Measurements from ENCODE around the gene SND1. TPM values are rescaled to one million over a fixed set of nuclear protein-coding genes. Genes with fewer than 3 reads are reported as not detected.

The SND1 gene
- total and polyA plus RNA-seq, 10 donors = 61.7 to 173 (median 116) TPM

GRCh38 chr7:128082431-128082830 is 430.4 kb downstream of the SND1 start:
- Histone ChIP-seq H3K27me3 (replicated peaks in 1 of 7) (no peaks in the 10 kb centered on the region), H3K4me1 (peaks cover 0 to 29% (median 8%) of the 10 kb centered on the region in 6 donors), H3K36me3 (peaks cover 0 to 100% (median 46%) of the 10 kb centered on the region in 6 donors), H3K9me3 (no peaks in the 10 kb centered on the region), H3K27ac (peak overlapping the region in 3 of 8 donors; percentile 19 to 32 (median 31)), H3K4me3 (no peak overlapping the region)
- WGBS, 5 donors = 84 to 95% (median 84%) methylated on average over 8 of the region's 8 CpGs
- TF ChIP-seq CTCF (IDR thresholded peaks at IDR 0.05 in 8 of 11, conservative IDR thresholded peaks at IDR 0.05 in 3 of 11) = no peak
- no peak for TF ChIP-seq POLR2A (IDR thresholded peaks at IDR 0.05)
- no peak for TF ChIP-seq POLR2AphosphoS5 (IDR thresholded peaks at IDR 0.05)
- intact Hi-C loops (cut with DNase I; ENCODE audit: low total_unique reads) = no loop called here
- no peak for DNase-seq

- intact Hi-C loops (cut with DNase I; ENCODE audit: low total_unique reads) = no loop called here
- peak; percentile 20 to 50 (median 48) for TF ChIP-seq POLR2AphosphoS5 (IDR thresholded peaks at IDR 0.05)
- no peak for TF ChIP-seq CTCF (IDR thresholded peaks at IDR 0.05 in 8 of 11, conservative IDR thresholded peaks at IDR 0.05 in 3 of 11)
- TF ChIP-seq POLR2A (IDR thresholded peaks at IDR 0.05) = no peak
- peaks cover 0 to 100% (median 41%) of the 10 kb centered on the region in 6 donors for H3K36me3 ChIP-seq
- no peak overlapping the region for H3K4me3 ChIP-seq
- H3K27me3 ChIP-seq (replicated peaks in 1 of 7) = no peaks in the 10 kb centered on the region
- H3K4me1 ChIP-seq = peaks cover 0 to 36% (median 10%) of the 10 kb centered on the region in 6 donors
- H3K27ac ChIP-seq = peak overlapping the region in 6 of 8 donors; percentile 1 to 70 (median 47)
- WGBS, 5 donors = 63 to 82% (median 79%) methylated on average over 10 of the region's 10 CpGs
- H3K9me3 ChIP-seq = no peaks in the 10 kb centered on the region
- DNase-seq = no peak
These were observed 433.1 kb downstream of the SND1 start for GRCh38 chr7:128084896-128085608.

- no peak for TF ChIP-seq CTCF (IDR thresholded peaks at IDR 0.05 in 8 of 11, conservative IDR thresholded peaks at IDR 0.05 in 3 of 11)
- TF ChIP-seq POLR2A (IDR thresholded peaks at IDR 0.05) = no peak
- no peak for TF ChIP-seq POLR2AphosphoS5 (IDR thresholded peaks at IDR 0.05)
- Histone ChIP-seq H3K4me3 (no peak overlapping the region), H3K27ac (no peak overlapping the region), H3K4me1 (peaks cover 0 to 16% (median 5%) of the 10 kb centered on the region in 6 donors), H3K36me3 (peaks cover 0 to 100% (median 60%) of the 10 kb centered on the region in 6 donors), H3K27me3 (replicated peaks in 1 of 7) (no peaks in the 10 kb centered on the region), H3K9me3 (no peaks in the 10 kb centered on the region)
- DNase-seq = no peak
- intact Hi-C loops (cut with DNase I; ENCODE audit: low total_unique reads) = no loop called here
- 86 to 99% (median 91%) methylated on average over 10 of the region's 10 CpGs for WGBS, 5 donors
These were observed 438.5 kb downstream of the SND1 start for GRCh38 chr7:128090492-128090891.

- Histone ChIP-seq H3K27ac (no peak overlapping the region), H3K36me3 (peaks cover 0 to 100% (median 55%) of the 10 kb centered on the region in 6 donors), H3K9me3 (no peaks in the 10 kb centered on the region), H3K4me3 (no peak overlapping the region), H3K4me1 (peaks cover 0 to 11% (median 3%) of the 10 kb centered on the region in 6 donors), H3K27me3 (replicated peaks in 1 of 7) (no peaks in the 10 kb centered on the region)
- intact Hi-C loops (cut with DNase I; ENCODE audit: low total_unique reads) = no loop called here
- no peak for DNase-seq
- 87 to 98% (median 90%) methylated on average over 3 of the region's 3 CpGs for WGBS, 5 donors
- no peak for TF ChIP-seq CTCF (IDR thresholded peaks at IDR 0.05 in 8 of 11, conservative IDR thresholded peaks at IDR 0.05 in 3 of 11)
- no peak for TF ChIP-seq POLR2A (IDR thresholded peaks at IDR 0.05)
- TF ChIP-seq POLR2AphosphoS5 (IDR thresholded peaks at IDR 0.05) = no peak
These were observed 439.1 kb downstream of the SND1 start for GRCh38 chr7:128091106-128091505.
